Osteoblast (primary cell): ENCODE results near the gene MST1. TPM values are rescaled to one million over a fixed set of nuclear protein-coding genes. Genes with fewer than 3 reads are reported as not detected.

Source experiments
- DNase-seq: peaks from one replicate; pipeline ENCODE4 v3.0.0; 2011; ENCODE audit warnings: low spot score, mixed read lengths; ENCODE audit not compliant: insufficient read length; ENCODE audit errors: missing footprints
- H2AFZ ChIP-seq: 2 replicates; pipeline ENCODE4 v1.6.0; 2011; ENCODE audit warnings: mild to moderate bottlenecking, low read length
- H3K27ac ChIP-seq: 2 replicates; pipeline ENCODE4 v1.5.1; 2011; ENCODE audit warnings: mild to moderate bottlenecking, low read depth, low read length, moderate library complexity
- H3K27me3 ChIP-seq: 2 replicates; pipeline ENCODE4 v1.6.0; 2012; ENCODE audit warnings: mild to moderate bottlenecking, control low read depth, inconsistent platforms, low read length, moderate library complexity; ENCODE audit not compliant: insufficient read depth
- H3K36me3 ChIP-seq: 2 replicates; pipeline ENCODE4 v1.5.1; 2011; ENCODE audit warnings: mild to moderate bottlenecking, low read length, control low read depth, moderate library complexity; ENCODE audit not compliant: insufficient read depth
- H3K4me1 ChIP-seq: 2 replicates; pipeline ENCODE4 v1.5.1; 2011; ENCODE audit warnings: mild to moderate bottlenecking, low read length, control low read depth, moderate library complexity; ENCODE audit not compliant: insufficient read depth
- H3K4me2 ChIP-seq: 2 replicates; pipeline ENCODE4 v1.6.0; 2011; ENCODE audit warnings: mild to moderate bottlenecking, low read length; ENCODE audit not compliant: insufficient read depth
- H3K4me3 ChIP-seq: fragments of 200-600 bp; sonication (generic); 3 replicates; pipeline ENCODE4 v1.5.1; 2012; ENCODE audit warnings: mild to moderate bottlenecking, low read length, inconsistent platforms; ENCODE audit not compliant: insufficient read depth
- H3K79me2 ChIP-seq: 2 replicates; pipeline ENCODE4 v1.6.0; 2012; ENCODE audit warnings: mild to moderate bottlenecking, low read length, control low read depth, inconsistent platforms; ENCODE audit not compliant: insufficient read depth
- H3K9me3 ChIP-seq: 2 replicates; pipeline ENCODE4 v1.5.1; 2011; ENCODE audit warnings: low read depth, low read length, control low read depth
- H4K20me1 ChIP-seq: 2 replicates; pipeline ENCODE4 v1.6.0; 2012; ENCODE audit warnings: mild to moderate bottlenecking, low read length, control low read depth; ENCODE audit not compliant: insufficient read depth
- CTCF ChIP-seq: IDR thresholded peaks from 2 replicates; pipeline ENCODE4 v1.5.1; 2011; ENCODE audit warnings: mild to moderate bottlenecking, low read depth, low read length, moderate library complexity; ENCODE audit errors: extremely low read depth
- total RNA-seq: library from RNA; depleted of rRNA; stranded (reverse); fragments of >200 nt; gene quantifications from 2 replicates; pipeline ENCODE4 v1.2.3, GENCODE V29; 2012

Gene MST1
- total RNA-seq, 1 donor: 6.9 TPM

GRCh38 chr3:49673121-49673714 is 16.1 kb downstream of the MST1 start:
- Histone ChIP-seq H4K20me1 (peaks cover 23% of the 10 kb centered on the region), H3K4me3 (peak overlapping the region; percentile 87), H3K4me1 (peaks cover 16% of the 10 kb centered on the region), H3K79me2 (peaks cover 26% of the 10 kb centered on the region), H3K9me3 (no peaks in the 10 kb centered on the region), H3K36me3 (peaks cover 27% of the 10 kb centered on the region), H2AFZ (peak overlapping the region; percentile 87), H3K27me3 (no peaks in the 10 kb centered on the region), H3K4me2 (peak overlapping the region; percentile 85), H3K27ac (peak overlapping the region; percentile 85)
- no peak for TF ChIP-seq CTCF
- DNase-seq: peak; percentile 89

- Histone ChIP-seq H3K9me3 (no peaks in the 10 kb centered on the region), H3K36me3 (peaks cover 11% of the 10 kb centered on the region), H3K79me2 (peaks cover 25% of the 10 kb centered on the region), H3K4me3 (no peak overlapping the region), H3K27ac (no peak overlapping the region), H3K4me2 (no peak overlapping the region), H3K4me1 (peaks cover 19% of the 10 kb centered on the region), H4K20me1 (peaks cover 19% of the 10 kb centered on the region), H3K27me3 (peaks cover 3% of the 10 kb centered on the region), H2AFZ (no peak overlapping the region)
- TF ChIP-seq CTCF: peak; percentile 93
- peak; percentile 97 for DNase-seq
These were observed 17.7 kb downstream of the MST1 start for GRCh38 chr3:49671291-49672288.

- peaks cover 19% of the 10 kb centered on the region for H3K4me1 ChIP-seq
- no peak for DNase-seq
- peaks cover 15% of the 10 kb centered on the region for H4K20me1 ChIP-seq
- peaks cover 20% of the 10 kb centered on the region for H3K79me2 ChIP-seq
- H2AFZ ChIP-seq: no peak overlapping the region
- no peak overlapping the region for H3K27ac ChIP-seq
- H3K27me3 ChIP-seq: peaks cover 3% of the 10 kb centered on the region
- H3K9me3 ChIP-seq: no peaks in the 10 kb centered on the region
- TF ChIP-seq CTCF: no peak
- H3K4me3 ChIP-seq: no peak overlapping the region
- peaks cover 4% of the 10 kb centered on the region for H3K36me3 ChIP-seq
- no peak overlapping the region for H3K4me2 ChIP-seq
These were observed 18.4 kb downstream of the MST1 start for GRCh38 chr3:49670940-49671290.

GRCh38 chr3:49669352-49669751 is 19.9 kb downstream of the MST1 start:
- no peak overlapping the region for H3K4me3 ChIP-seq
- peak; percentile 78 for DNase-seq
- H3K79me2 ChIP-seq: peaks cover 6% of the 10 kb centered on the region
- TF ChIP-seq CTCF: no peak
- H3K27me3 ChIP-seq: peaks cover 3% of the 10 kb centered on the region
- H2AFZ ChIP-seq: no peak overlapping the region
- no peak overlapping the region for H3K4me2 ChIP-seq
- no peak overlapping the region for H3K27ac ChIP-seq
- H3K4me1 ChIP-seq: peaks cover 19% of the 10 kb centered on the region
- peaks cover 9% of the 10 kb centered on the region for H4K20me1 ChIP-seq
- H3K36me3 ChIP-seq: no peaks in the 10 kb centered on the region
- H3K9me3 ChIP-seq: no peaks in the 10 kb centered on the region
